A549 (cell line): ENCODE data around the gene SNCB.

Source experiments
- CBX2 ChIP-seq: fragments of 200-600 bp; sonication (generic); IDR thresholded peaks from 2 replicates; pipeline ENCODE4 v1.6.1; 2016; ENCODE audit warnings: low read depth, mild to moderate bottlenecking, borderline replicate concordance
- EP300 ChIP-seq, 2 experiments: fragments of >200 bp; sonication (Bioruptor Twin); formaldehyde crosslinking; IDR thresholded peaks; 2 replicates in 1 of 2; 3 replicates in 1 of 2; pipeline ENCODE4 v1.6.1; 2016 to 2017
- JUN ChIP-seq, 2 experiments: fragments of >200 bp; sonication (Bioruptor Twin); formaldehyde crosslinking; IDR thresholded peaks; 2 replicates in 1 of 2; 3 replicates in 1 of 2; pipeline ENCODE4 v1.6.1; 2016 to 2017
- JUNB ChIP-seq: fragments of >200 bp; sonication (Bioruptor Twin); formaldehyde crosslinking; IDR thresholded peaks from 2 replicates; pipeline ENCODE4 v1.6.1; 2016
- KDM1A ChIP-seq: fragments of 200-600 bp; sonication (generic); IDR thresholded peaks from 2 replicates; pipeline ENCODE4 v1.6.1; 2016; ENCODE audit warnings: low read depth, mild to moderate bottlenecking
- MAZ ChIP-seq: fragments of 150-350 bp; IDR thresholded peaks from 2 replicates; pipeline ENCODE4 v1.6.1; 2014; ENCODE audit warnings: antibody characterized with exemption, low read depth, low read length, borderline replicate concordance
- POLR2A ChIP-seq: IDR thresholded peaks from 2 replicates; pipeline ENCODE4 v1.6.1; 2012; ENCODE audit warnings: mild to moderate bottlenecking, low read length
- RAD21 ChIP-seq, 2 experiments: fragments of >200 bp in 1 of 2; sonication (Bioruptor Twin) in 1 of 2; formaldehyde crosslinking in 1 of 2; IDR thresholded peaks in 1 of 2; conservative IDR thresholded peaks in 1 of 2; 2 replicates in 1 of 2; 3 replicates in 1 of 2; pipeline ENCODE4 v1.6.1; 2012 to 2018; ENCODE audit warnings: inconsistent platforms in 1 of 2
- SREBF2 ChIP-seq: fragments of 450-650 bp; IDR thresholded peaks from 2 replicates; pipeline ENCODE4 v1.6.1; 2014; ENCODE audit warnings: mild to moderate bottlenecking, moderate library complexity
- TF ChIP-seq, protein P1 (sequence below): fragments of >200 bp; sonication (Bioruptor Twin); formaldehyde crosslinking; IDR thresholded peaks from 3 replicates; pipeline ENCODE4 v1.5.1; 2016
- TF ChIP-seq, protein P2 (sequence below): IDR thresholded peaks from 2 replicates; pipeline ENCODE4 v1.6.1; 2012

DNA sequence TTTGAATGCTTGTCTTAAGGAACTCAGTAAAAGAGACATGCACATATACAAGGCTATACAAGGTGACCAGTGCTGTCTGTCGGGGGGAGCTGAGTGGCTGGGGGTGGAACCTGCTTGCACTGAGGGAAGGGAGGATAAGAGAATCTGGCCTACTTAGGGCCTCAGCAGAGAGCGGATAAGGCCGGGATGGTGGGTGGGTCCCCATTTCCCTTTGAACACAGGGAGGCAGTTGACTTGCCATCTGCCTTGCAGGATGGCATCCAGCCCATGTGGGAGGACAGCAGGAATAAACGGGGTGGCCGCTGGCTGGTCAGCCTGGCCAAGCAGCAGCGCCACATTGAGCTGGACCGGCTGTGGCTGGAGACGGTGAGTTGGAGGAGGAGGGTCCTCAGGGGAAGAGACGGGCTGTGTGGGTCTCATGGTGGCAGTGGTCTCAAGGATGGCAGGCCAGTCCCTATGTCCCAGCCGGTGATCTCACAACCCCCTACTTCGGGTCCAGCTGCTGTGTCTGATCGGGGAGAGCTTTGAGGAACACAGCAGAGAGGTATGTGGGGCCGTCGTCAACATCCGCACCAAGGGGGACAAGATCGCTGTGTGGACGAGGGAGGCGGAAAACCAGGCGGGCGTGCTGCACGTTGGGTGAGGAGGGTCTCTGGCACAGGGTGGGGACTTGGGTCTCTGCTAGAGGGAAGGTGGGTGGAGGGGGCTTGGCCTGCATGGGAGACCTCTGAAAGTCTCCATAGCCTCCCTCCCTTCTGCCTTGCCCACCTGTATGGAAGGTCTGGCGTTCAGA lies 14.7 kb upstream of the SNCB start:
- TF ChIP-seq RAD21 (conservative IDR thresholded peaks at IDR 0.05 in 1 of 2, IDR thresholded peaks at IDR 0.05 in 1 of 2) (no peak), SREBF2 (no peak), JUNB (no peak), CBX2 (no peak), POLR2A (no peak), EP300 (IDR thresholded peaks at IDR 0.05) (no peak), MAZ (no peak), KDM1A (no peak), JUN (IDR thresholded peaks at IDR 0.05) (no peak)
- TF ChIP-seq, protein P1, sequence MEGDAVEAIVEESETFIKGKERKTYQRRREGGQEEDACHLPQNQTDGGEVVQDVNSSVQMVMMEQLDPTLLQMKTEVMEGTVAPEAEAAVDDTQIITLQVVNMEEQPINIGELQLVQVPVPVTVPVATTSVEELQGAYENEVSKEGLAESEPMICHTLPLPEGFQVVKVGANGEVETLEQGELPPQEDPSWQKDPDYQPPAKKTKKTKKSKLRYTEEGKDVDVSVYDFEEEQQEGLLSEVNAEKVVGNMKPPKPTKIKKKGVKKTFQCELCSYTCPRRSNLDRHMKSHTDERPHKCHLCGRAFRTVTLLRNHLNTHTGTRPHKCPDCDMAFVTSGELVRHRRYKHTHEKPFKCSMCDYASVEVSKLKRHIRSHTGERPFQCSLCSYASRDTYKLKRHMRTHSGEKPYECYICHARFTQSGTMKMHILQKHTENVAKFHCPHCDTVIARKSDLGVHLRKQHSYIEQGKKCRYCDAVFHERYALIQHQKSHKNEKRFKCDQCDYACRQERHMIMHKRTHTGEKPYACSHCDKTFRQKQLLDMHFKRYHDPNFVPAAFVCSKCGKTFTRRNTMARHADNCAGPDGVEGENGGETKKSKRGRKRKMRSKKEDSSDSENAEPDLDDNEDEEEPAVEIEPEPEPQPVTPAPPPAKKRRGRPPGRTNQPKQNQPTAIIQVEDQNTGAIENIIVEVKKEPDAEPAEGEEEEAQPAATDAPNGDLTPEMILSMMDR, result no peak
- TF ChIP-seq, protein P2, sequence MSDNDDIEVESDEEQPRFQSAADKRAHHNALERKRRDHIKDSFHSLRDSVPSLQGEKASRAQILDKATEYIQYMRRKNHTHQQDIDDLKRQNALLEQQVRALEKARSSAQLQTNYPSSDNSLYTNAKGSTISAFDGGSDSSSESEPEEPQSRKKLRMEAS, result no peak
